IMR-90 (cell line): ENCODE data around the gene PGK2.

ENCODE experiments used
- BHLHE40 ChIP-seq: fragments of 150-350 bp; IDR thresholded peaks from 2 replicates; pipeline ENCODE4 v1.6.1; 2016; ENCODE audit warnings: mild to moderate bottlenecking, low read depth, low read length
- CEBPB ChIP-seq: IDR thresholded peaks from 2 replicates; pipeline ENCODE4 v1.6.1; 2012; ENCODE audit warnings: low read depth, low read length, improper control_type of control experiment
- CHD1 ChIP-seq: IDR thresholded peaks from 2 replicates; pipeline ENCODE4 v1.6.1; 2012; ENCODE audit warnings: low read depth, low read length, improper control_type of control experiment
- CTCF ChIP-seq: conservative IDR thresholded peaks from 2 replicates; pipeline ENCODE4 v1.5.1; 2012; ENCODE audit warnings: mild to moderate bottlenecking, low read depth, low read length, improper control_type of control experiment
- FOS ChIP-seq: fragments of 150-350 bp; IDR thresholded peaks from 2 replicates; pipeline ENCODE4 v1.6.1; 2016; ENCODE audit warnings: low read depth, low read length
- NFE2L2 ChIP-seq: fragments of 150-350 bp; IDR thresholded peaks from 2 replicates; pipeline ENCODE4 v1.6.1; 2016; ENCODE audit warnings: low read depth, mild to moderate bottlenecking, low read length
- POLR2A ChIP-seq: IDR thresholded peaks from 2 replicates; pipeline ENCODE4 v1.6.1; 2012; ENCODE audit warnings: mild to moderate bottlenecking, low read depth, low read length
- RAD21 ChIP-seq: IDR thresholded peaks from 2 replicates; pipeline ENCODE4 v1.6.1; 2012; ENCODE audit warnings: low read length, improper control_type of control experiment
- RCOR1 ChIP-seq: IDR thresholded peaks from 2 replicates; pipeline ENCODE4 v1.6.1; 2012; ENCODE audit warnings: mild to moderate bottlenecking, low read length, improper control_type of control experiment; ENCODE audit not compliant: insufficient replicate concordance
- SMC3 ChIP-seq: fragments of 150-350 bp; IDR thresholded peaks from 2 replicates; pipeline ENCODE4 v1.6.1; 2016; ENCODE audit warnings: low read depth, mild to moderate bottlenecking, antibody characterized with exemption, low read length, moderate library complexity
- USF2 ChIP-seq: fragments of 150-350 bp; IDR thresholded peaks from 2 replicates; pipeline ENCODE4 v1.6.1; 2017; ENCODE audit warnings: mild to moderate bottlenecking, antibody characterized with exemption, low read length, low read depth
- TF ChIP-seq, protein P1 (sequence below): fragments of 150-350 bp; IDR thresholded peaks from 2 replicates; pipeline ENCODE4 v1.6.1; 2016; ENCODE audit warnings: low read depth, mild to moderate bottlenecking, low read length, moderate library complexity, borderline replicate concordance

- TF ChIP-seq CTCF (no peak), RCOR1 (no peak), BHLHE40 (no peak), RAD21 (no peak), FOS (no peak), SMC3 (no peak), POLR2A (no peak), USF2 (no peak), CEBPB (no peak), NFE2L2 (no peak), CHD1 (no peak)
- TF ChIP-seq, protein P1, sequence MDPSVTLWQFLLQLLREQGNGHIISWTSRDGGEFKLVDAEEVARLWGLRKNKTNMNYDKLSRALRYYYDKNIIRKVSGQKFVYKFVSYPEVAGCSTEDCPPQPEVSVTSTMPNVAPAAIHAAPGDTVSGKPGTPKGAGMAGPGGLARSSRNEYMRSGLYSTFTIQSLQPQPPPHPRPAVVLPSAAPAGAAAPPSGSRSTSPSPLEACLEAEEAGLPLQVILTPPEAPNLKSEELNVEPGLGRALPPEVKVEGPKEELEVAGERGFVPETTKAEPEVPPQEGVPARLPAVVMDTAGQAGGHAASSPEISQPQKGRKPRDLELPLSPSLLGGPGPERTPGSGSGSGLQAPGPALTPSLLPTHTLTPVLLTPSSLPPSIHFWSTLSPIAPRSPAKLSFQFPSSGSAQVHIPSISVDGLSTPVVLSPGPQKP = no peak
Observed at GRCh38 chr6:49743429-49743828, 43.7 kb downstream of the PGK2 start.
